GM18507 (cell line): ENCODE measurements around the gene FXR1.
"Not testable (repeated sequence)": the region's sequence is repeated elsewhere in the genome, so short reads cannot be mapped to it uniquely, and the experiment has no call there.

ENCODE experiments used
- DNase-seq: peaks from one replicate; pipeline ENCODE4 v3.0.0; 2011; ENCODE audit warnings: low read depth; ENCODE audit not compliant: insufficient read length; ENCODE audit errors: extremely low spot score
- FAIRE-seq: peaks from 2 replicates; lab custom pipeline; 2011; peaks lifted over from hg19 to GRCh38; lab: Jason Lieb, UNC

Gene FXR1

GRCh38 chr3:180990505-180990904 is 78.0 kb downstream of the FXR1 start:
- DNase-seq, result no peak
- no peak for FAIRE-seq

- FAIRE-seq (no peak), DNase-seq (no peak)
Observed at GRCh38 chr3:180996415-180996932, 84.0 kb downstream of the FXR1 start.

GRCh38 chr3:181002331-181002730 is 89.9 kb downstream of the FXR1 start:
- not testable (repeated sequence) for DNase-seq, FAIRE-seq

GRCh38 chr3:181003469-181003868 is 91.0 kb downstream of the FXR1 start:
- not testable (repeated sequence) for FAIRE-seq

GRCh38 chr3:181006541-181006940 is 94.1 kb downstream of the FXR1 start:
- FAIRE-seq, result no peak
- no peak for DNase-seq

More at GRCh38 chr3:181003469-181003868, 91.0 kb downstream of the FXR1 start:
- DNase-seq, result not testable (repeated sequence)

- DNase-seq, result no peak
- FAIRE-seq, result no peak
Observed at GRCh38 chr3:181007262-181007661, 94.8 kb downstream of the FXR1 start.

- DNase-seq (no peak), FAIRE-seq (no peak)
Observed at GRCh38 chr3:181008796-181009195, 96.3 kb downstream of the FXR1 start.

GRCh38 chr3:181009225-181009624 is 96.8 kb downstream of the FXR1 start:
- FAIRE-seq, result no peak

GRCh38 chr3:181017690-181018089 is 105.2 kb downstream of the FXR1 start:
- FAIRE-seq (no peak), DNase-seq (no peak)

More at GRCh38 chr3:181009225-181009624, 96.8 kb downstream of the FXR1 start:
- DNase-seq, result no peak

- FAIRE-seq, result no peak
- no peak for DNase-seq
Observed at GRCh38 chr3:181025204-181025603, 112.7 kb downstream of the FXR1 start.

- DNase-seq, result no peak
- FAIRE-seq, result no peak
Observed at GRCh38 chr3:181030948-181031347, 118.5 kb downstream of the FXR1 start.
